Fibroblast of lung (primary cell): ENCODE measurements around the gene JARID2. TPM values are rescaled to one million over a fixed set of nuclear protein-coding genes. Genes with fewer than 3 reads are reported as not detected.
"Not testable (repeated sequence)": the region's sequence is repeated elsewhere in the genome, so short reads cannot be mapped to it uniquely, and the experiment has no call there.

Experiments
- DNase-seq, 2 donors: peaks; one replicate each; pipeline versions ENCODE4 v3.0.0 to v3.0.0-alpha.2; 2010; ENCODE audit warnings: low read depth in 2 of 2
- H2AFZ ChIP-seq: 2 replicates; pipeline ENCODE4 v1.5.1; 2012; ENCODE audit warnings: low read length, control low read depth, inconsistent platforms
- H3K27ac ChIP-seq: 2 replicates; pipeline ENCODE4 v1.5.1; 2011; ENCODE audit warnings: low read length, control low read depth; ENCODE audit not compliant: insufficient read depth
- H3K27me3 ChIP-seq: 2 replicates; pipeline ENCODE4 v1.5.1; 2011; ENCODE audit warnings: mild to moderate bottlenecking, low read length; ENCODE audit not compliant: control insufficient read depth, insufficient read depth
- H3K36me3 ChIP-seq: 2 replicates; pipeline ENCODE4 v1.5.1; 2011; ENCODE audit warnings: low read length; ENCODE audit not compliant: control insufficient read depth, insufficient read depth
- H3K4me1 ChIP-seq: 2 replicates; pipeline ENCODE4 v1.5.1; 2011; ENCODE audit warnings: low read length; ENCODE audit not compliant: control insufficient read depth, insufficient read depth; ENCODE audit errors: extremely low read depth
- H3K4me2 ChIP-seq: 2 replicates; pipeline ENCODE4 v1.5.1; 2011; ENCODE audit warnings: low read length, control low read depth; ENCODE audit not compliant: insufficient read depth; ENCODE audit errors: extremely low read depth
- H3K4me3 ChIP-seq, 4 experiments: fragments of 200-600 bp in 1 of 4; sonication (generic) in 1 of 4; replicated peaks in 1 of 4; 2 replicates each; pipeline ENCODE4 v1.5.1; 2011 to 2016; ENCODE audit warnings: low read length in 4 of 4, low read depth in 3 of 4, mild to moderate bottlenecking in 3 of 4, control low read depth in 2 of 4, inconsistent platforms in 1 of 4, mixed read lengths in 1 of 4; ENCODE audit not compliant: insufficient read depth in 1 of 4; ENCODE audit errors: control extremely low read depth in 1 of 4
- H3K79me2 ChIP-seq: 2 replicates; pipeline ENCODE4 v1.5.1; 2012; ENCODE audit warnings: mild to moderate bottlenecking, low read length, inconsistent platforms; ENCODE audit not compliant: control insufficient read depth, insufficient read depth
- H3K9ac ChIP-seq: 2 replicates; pipeline ENCODE4 v1.5.1; 2011; ENCODE audit warnings: mild to moderate bottlenecking, low read length, control low read depth; ENCODE audit not compliant: insufficient read depth
- H3K9me3 ChIP-seq: 2 replicates; pipeline ENCODE4 v1.5.1; 2012; ENCODE audit warnings: low read depth, low read length; ENCODE audit not compliant: control insufficient read depth, insufficient read depth
- H4K20me1 ChIP-seq: 2 replicates; pipeline ENCODE4 v1.5.1; 2011; ENCODE audit warnings: low read length; ENCODE audit not compliant: control insufficient read depth, insufficient read depth; ENCODE audit errors: extremely low read depth
- CTCF ChIP-seq, 2 donors: IDR thresholded peaks in 1 of 2; conservative IDR thresholded peaks in 1 of 2; 1 replicate in 1 of 2; 2 replicates in 1 of 2; pipeline ENCODE4 v1.5.1; 2011 to 2012; ENCODE audit warnings: low read length in 2 of 2, control low read depth in 1 of 2, inconsistent platforms in 1 of 2, low read depth in 1 of 2, mild to moderate bottlenecking in 1 of 2
- EZH2 ChIP-seq: IDR thresholded peaks from 2 replicates; pipeline ENCODE4 v1.5.1; 2012; ENCODE audit warnings: low read length, control low read depth, mild to moderate bottlenecking; ENCODE audit errors: missing control alignments
- polyA plus RNA-seq, 2 donors: library from polyadenylated mRNA; depleted of rRNA in 1 of 2; stranded (reverse) in 1 of 2; unstranded in 1 of 2; fragments of >200 nt; gene quantifications; 2 replicates each; pipeline ENCODE4 v1.2.1, GENCODE V29; 2011 to 2012; ENCODE audit warnings: missing spikeins in 1 of 2
- total RNA-seq: library from RNA; depleted of rRNA; stranded (reverse); fragments of >200 nt; gene quantifications from 2 replicates; pipeline ENCODE4 v1.2.1, GENCODE V29; 2014

The JARID2 gene
- total and polyA plus RNA-seq, 2 donors (not counting 1 experiment from before 2014, with no cell fraction given), result 5.0 to 8.2 TPM

GRCh38 chr6:15413466-15414234 is 167.8 kb downstream of the JARID2 start:
- no peak overlapping the region for H3K27ac ChIP-seq
- TF ChIP-seq EZH2 (no peak), CTCF (conservative IDR thresholded peaks at IDR 0.05 in 1 of 2, IDR thresholded peaks at IDR 0.05 in 1 of 2; ENCODE audit: low read depth in 1 of 2, low read length in 2 of 2) (no peak)
- H3K9me3 ChIP-seq, result no peaks in the 10 kb centered on the region
- peak overlapping the region; percentile 32 for H3K4me2 ChIP-seq
- peak; percentile 55 to 92 for DNase-seq
- no peaks in the 10 kb centered on the region for H4K20me1 ChIP-seq
- H3K9ac ChIP-seq, result no peak overlapping the region
- H3K36me3 ChIP-seq, result no peaks in the 10 kb centered on the region
- H3K4me3 ChIP-seq, result no peak overlapping the region
- no peaks in the 10 kb centered on the region for H3K4me1 ChIP-seq
- H3K79me2 ChIP-seq, result no peaks in the 10 kb centered on the region
- no peak overlapping the region for H2AFZ ChIP-seq
- H3K27me3 ChIP-seq, result no peaks in the 10 kb centered on the region

DNA sequence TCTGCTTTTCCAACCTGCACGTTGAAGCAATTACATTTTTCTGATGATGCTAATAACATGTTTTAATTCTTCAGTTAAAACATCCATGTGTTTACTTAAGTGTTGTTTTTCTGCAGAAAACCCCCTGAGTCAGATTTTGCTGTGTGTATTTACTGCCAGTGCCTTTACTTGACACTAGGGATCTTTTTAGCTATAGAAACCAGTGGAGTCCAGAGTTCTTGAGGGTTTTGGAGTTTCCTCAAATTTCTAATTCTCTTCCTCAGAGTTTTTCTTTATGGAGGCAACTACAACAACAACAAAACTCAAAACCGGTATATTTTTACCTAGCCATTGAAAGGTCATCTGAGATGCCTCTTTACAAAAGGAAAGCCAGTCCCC is 168.4 kb downstream of the JARID2 start:
- H3K27me3 ChIP-seq, result no peaks in the 10 kb centered on the region
- H3K79me2 ChIP-seq, result no peaks in the 10 kb centered on the region
- H3K27ac ChIP-seq, result no peak overlapping the region
- H2AFZ ChIP-seq, result no peak overlapping the region
- TF ChIP-seq CTCF (conservative IDR thresholded peaks at IDR 0.05 in 1 of 2, IDR thresholded peaks at IDR 0.05 in 1 of 2; ENCODE audit: low read depth in 1 of 2, low read length in 2 of 2) (no peak), EZH2 (no peak)
- H3K4me3 ChIP-seq, result no peak overlapping the region
- no peak for DNase-seq
- no peaks in the 10 kb centered on the region for H4K20me1 ChIP-seq
- H3K36me3 ChIP-seq, result no peaks in the 10 kb centered on the region
- H3K9ac ChIP-seq, result no peak overlapping the region
- H3K4me2 ChIP-seq, result no peak overlapping the region
- no peaks in the 10 kb centered on the region for H3K9me3 ChIP-seq
- H3K4me1 ChIP-seq, result no peaks in the 10 kb centered on the region

GRCh38 chr6:15415622-15416021 is 169.8 kb downstream of the JARID2 start:
- not testable (repeated sequence) for H3K27me3 ChIP-seq, H3K79me2 ChIP-seq, H3K4me1 ChIP-seq, H3K36me3 ChIP-seq, DNase-seq, H4K20me1 ChIP-seq, H3K9ac ChIP-seq, H3K27ac ChIP-seq, H3K4me3 ChIP-seq, H3K9me3 ChIP-seq, H3K4me2 ChIP-seq, H2AFZ ChIP-seq
